H1 (cell line): Measurements from ENCODE around the gene FAM120C. TPM values are rescaled to one million over a fixed set of nuclear protein-coding genes. Genes with fewer than 3 reads are reported as not detected.

Experiments
- CTCF ChIA-PET: fragments of 300-600 bp; sonication (Branson Sonifier 250); formaldehyde crosslinking; loops from one replicate; lab custom pipeline; 2021; ENCODE audit not compliant: partially characterized antibody; lab: Charles Lee
- POLR2A ChIA-PET: fragments of 300-600 bp; sonication (Branson Sonifier 250); formaldehyde crosslinking; loops from one replicate; lab custom pipeline; 2021; ENCODE audit warnings: inconsistent platforms; ENCODE audit not compliant: partially characterized antibody; lab: Charles Lee
- DNase-seq, 2 experiments: peaks; one replicate each; pipeline versions ENCODE4 v3.0.0 to v3.0.0-alpha.2; 2010 to 2022; ENCODE audit warnings: low spot score in 2 of 2, low read depth in 1 of 2, mixed read lengths in 1 of 2
- FAIRE-seq: peaks from 2 replicates; lab custom pipeline; 2011; peaks lifted over from hg19 to GRCh38; lab: Jason Lieb, UNC
- H2AFZ ChIP-seq: 2 replicates; pipeline ENCODE4 v1.8.1; 2012; ENCODE audit warnings: low read length, inconsistent platforms
- H2AK5ac ChIP-seq: 2 replicates; pipeline ENCODE4 v1.6.1; 2013; ENCODE audit warnings: low read depth, low read length
- H2BK120ac ChIP-seq: replicated peaks from 2 replicates; pipeline ENCODE3; 2013; ENCODE audit warnings: low read depth, low read length, inconsistent platforms
- H2BK12ac ChIP-seq: 2 replicates; pipeline ENCODE4 v1.6.1; 2013; ENCODE audit warnings: low read depth, low read length
- H2BK15ac ChIP-seq: 2 replicates; pipeline ENCODE4 v1.6.1; 2013; ENCODE audit warnings: low read length
- H2BK20ac ChIP-seq: 2 replicates; pipeline ENCODE4 v1.6.1; 2013; ENCODE audit warnings: low read length
- H2BK5ac ChIP-seq: 2 replicates; pipeline ENCODE4 v1.6.1; 2013; ENCODE audit warnings: low read depth, low read length
- H3K14ac ChIP-seq: 2 replicates; pipeline ENCODE4 v1.6.1; 2013; ENCODE audit warnings: inconsistent platforms; ENCODE audit not compliant: insufficient read length
- H3K18ac ChIP-seq: 2 replicates; pipeline ENCODE4 v1.6.1; 2013; ENCODE audit warnings: low read length; ENCODE audit errors: extremely low read depth
- H3K23ac ChIP-seq: 2 replicates; pipeline ENCODE4 v1.6.1; 2013; ENCODE audit warnings: inconsistent platforms; ENCODE audit not compliant: insufficient read length
- H3K23me2 ChIP-seq: 2 replicates; pipeline ENCODE4 v1.6.1; 2013; ENCODE audit warnings: low read depth, low read length
- H3K27ac ChIP-seq: 2 replicates; pipeline ENCODE4 v1.6.1; 2011; ENCODE audit warnings: low read depth, low read length, inconsistent platforms
- H3K27me3 ChIP-seq, 4 experiments: replicated peaks in 1 of 4; 1 replicate in 1 of 4; 2 replicates in 3 of 4; pipeline versions ENCODE4 v1.6.1 to v1.8.1; 2011 to 2013; ENCODE audit warnings: low read length in 3 of 4, mild to moderate bottlenecking in 3 of 4, inconsistent platforms in 2 of 4, mixed read lengths in 2 of 4, moderate library complexity in 1 of 4; ENCODE audit not compliant: control insufficient read depth in 3 of 4, insufficient read depth in 3 of 4; ENCODE audit errors: extremely low read depth in 1 of 4
- H3K36me3 ChIP-seq, 4 experiments: 2 replicates each; pipeline versions ENCODE4 v1.6.1 to v1.8.1; 2011 to 2013; ENCODE audit warnings: mild to moderate bottlenecking in 4 of 4, low read length in 3 of 4, moderate library complexity in 2 of 4, control low read depth in 1 of 4, inconsistent platforms in 1 of 4; ENCODE audit not compliant: insufficient read depth in 4 of 4, control insufficient read depth in 2 of 4
- H3K4ac ChIP-seq: replicated peaks from 2 replicates; pipeline ENCODE3; 2013; ENCODE audit warnings: low read length, low read depth, mixed read lengths, inconsistent platforms; ENCODE audit not compliant: insufficient read length
- H3K4me1 ChIP-seq, 4 experiments: replicated peaks in 1 of 4; 1 replicate in 1 of 4; 2 replicates in 3 of 4; pipeline versions ENCODE4 v1.6.1 to v1.8.1; 2011 to 2013; ENCODE audit warnings: low read length in 3 of 4, inconsistent platforms in 2 of 4, mixed read lengths in 1 of 4; ENCODE audit not compliant: insufficient read depth in 4 of 4, control insufficient read depth in 3 of 4
- H3K4me2 ChIP-seq, 2 experiments: 2 replicates each; pipeline versions ENCODE4 v1.6.1 to v1.8.1; 2011 to 2013; ENCODE audit warnings: low read depth in 2 of 2, low read length in 2 of 2, control low read depth in 1 of 2, inconsistent platforms in 1 of 2, mild to moderate bottlenecking in 1 of 2; ENCODE audit not compliant: insufficient read depth in 1 of 2
- H3K4me3 ChIP-seq, 4 experiments: fragments of 200-600, 300-600 bp in 1 of 4; sonication (generic), shearing (Covaris generic), sonication (Bioruptor Twin) in 1 of 4; 2 replicates each; pipeline versions ENCODE4 v1.5.1 to v1.8.1; 2011 to 2016; ENCODE audit warnings: low read length in 4 of 4, low read depth in 3 of 4, control low read depth in 2 of 4, inconsistent platforms in 2 of 4, mild to moderate bottlenecking in 2 of 4, mixed read lengths in 1 of 4, moderate library complexity in 1 of 4; ENCODE audit not compliant: insufficient read depth in 2 of 4; ENCODE audit errors: extremely low read depth in 1 of 4
- H3K56ac ChIP-seq: replicated peaks from 2 replicates; pipeline ENCODE3; 2013; ENCODE audit warnings: low read depth, mild to moderate bottlenecking, mixed read lengths, low read length, inconsistent platforms; ENCODE audit not compliant: insufficient read length
- H3K79me1 ChIP-seq: 2 replicates; pipeline ENCODE4 v1.6.1; 2013; ENCODE audit warnings: low read depth, low read length, control low read depth
- H3K79me2 ChIP-seq, 2 experiments: 2 replicates each; pipeline versions ENCODE4 v1.6.1 to v1.8.1; 2012 to 2013; ENCODE audit warnings: low read length in 2 of 2, mild to moderate bottlenecking in 2 of 2, inconsistent platforms in 1 of 2; ENCODE audit not compliant: insufficient read depth in 2 of 2, control insufficient read depth in 1 of 2
- H3K9ac ChIP-seq, 4 experiments: replicated peaks in 1 of 4; 1 replicate in 1 of 4; 2 replicates in 3 of 4; pipeline versions ENCODE4 v1.6.1 to v1.8.1; 2011 to 2013; ENCODE audit warnings: low read depth in 3 of 4, low read length in 3 of 4, control low read depth in 2 of 4, mild to moderate bottlenecking in 2 of 4, moderate library complexity in 2 of 4, inconsistent platforms in 1 of 4; ENCODE audit errors: extremely low read depth in 1 of 4
- H3K9me3 ChIP-seq, 2 experiments: 2 replicates each; pipeline versions ENCODE4 v1.6.1 to v1.8.1; 2012 to 2013; ENCODE audit warnings: mild to moderate bottlenecking in 2 of 2, moderate library complexity in 2 of 2, control low read depth in 1 of 2, inconsistent platforms in 1 of 2, low read depth in 1 of 2, low read length in 1 of 2, mixed read lengths in 1 of 2; ENCODE audit not compliant: insufficient read depth in 2 of 2
- H4K20me1 ChIP-seq, 2 experiments: replicated peaks in 1 of 2; 2 replicates each; pipeline versions ENCODE3 to v1.8.1; 2011 to 2013; ENCODE audit warnings: inconsistent platforms in 2 of 2, low read length in 2 of 2, mild to moderate bottlenecking in 1 of 2; ENCODE audit not compliant: insufficient read depth in 2 of 2, control insufficient read depth in 1 of 2
- H4K5ac ChIP-seq: 2 replicates; pipeline ENCODE4 v1.6.1; 2013; ENCODE audit warnings: low read length, low read depth, mixed read lengths, inconsistent platforms; ENCODE audit not compliant: insufficient read length
- H4K8ac ChIP-seq: 2 replicates; pipeline ENCODE4 v1.8.0; 2013; ENCODE audit warnings: mild to moderate bottlenecking, moderate library complexity, low read length, inconsistent platforms; ENCODE audit not compliant: insufficient read depth; ENCODE audit errors: extremely low read depth
- H4K91ac ChIP-seq: replicated peaks from 2 replicates; pipeline ENCODE3; 2013; ENCODE audit warnings: low read length, mixed read lengths, inconsistent platforms; ENCODE audit not compliant: insufficient read length
- CBX5 ChIP-seq: fragments of 300-800, 300-1000 bp; sonication (generic); IDR thresholded peaks from 2 replicates; pipeline ENCODE4 v1.7.1; 2016; ENCODE audit warnings: antibody characterized with exemption, low read length, low read depth
- CHD2 ChIP-seq: IDR thresholded peaks from 2 replicates; pipeline ENCODE4 v1.6.1; 2012; ENCODE audit warnings: low read length, improper control_type of control experiment
- EP300 ChIP-seq, 2 experiments: IDR thresholded peaks; 1 replicate in 1 of 2; 2 replicates in 1 of 2; pipeline ENCODE4 v1.6.1; 2011 to 2012; ENCODE audit warnings: low read depth in 2 of 2, low read length in 2 of 2, mild to moderate bottlenecking in 2 of 2, borderline replicate concordance in 1 of 2, inconsistent platforms in 1 of 2, moderate library complexity in 1 of 2
- GABPA ChIP-seq: IDR thresholded peaks from 2 replicates; pipeline ENCODE4 v1.6.1; 2011; ENCODE audit warnings: mild to moderate bottlenecking, low read length, moderate library complexity, borderline replicate concordance; ENCODE audit not compliant: insufficient read depth
- KDM1A ChIP-seq: fragments of 200-600, 300-600 bp; sonication (generic); IDR thresholded peaks from 2 replicates; pipeline ENCODE4 v1.7.1; 2016; ENCODE audit warnings: mild to moderate bottlenecking, low read length, borderline replicate concordance
- MAFK ChIP-seq: IDR thresholded peaks from 2 replicates; pipeline ENCODE4 v1.6.1; 2012; ENCODE audit warnings: low read depth, mild to moderate bottlenecking, improper control_type of control experiment, low read length
- RXRA ChIP-seq: IDR thresholded peaks from 2 replicates; pipeline ENCODE4 v1.6.1; 2011; ENCODE audit warnings: low read depth, mild to moderate bottlenecking, low read length, moderate library complexity; ENCODE audit not compliant: insufficient read depth
- SP1 ChIP-seq: IDR thresholded peaks from 2 replicates; pipeline ENCODE4 v1.6.1; 2011; ENCODE audit warnings: low read depth, low read length
- SRF ChIP-seq: IDR thresholded peaks from 2 replicates; pipeline ENCODE4 v1.6.1; 2011; ENCODE audit warnings: mild to moderate bottlenecking, low read depth, low read length, moderate library complexity
- SUZ12 ChIP-seq: fragments of 200-600 bp; sonication (generic); IDR thresholded peaks from 2 replicates; pipeline ENCODE4 v1.6.1; 2012; ENCODE audit warnings: mild to moderate bottlenecking, inconsistent platforms, low read length, moderate library complexity, mixed read lengths
- TAF1 ChIP-seq: IDR thresholded peaks from 2 replicates; pipeline ENCODE4 v1.6.1; 2011; ENCODE audit warnings: mild to moderate bottlenecking, low read depth, low read length
- TAF7 ChIP-seq: optimal IDR thresholded peaks from 2 replicates; pipeline ENCODE3; 2011; ENCODE audit warnings: low read depth, mild to moderate bottlenecking, inconsistent platforms, low read length, moderate library complexity, borderline replicate concordance
- TBP ChIP-seq: IDR thresholded peaks from 2 replicates; pipeline ENCODE4 v1.6.1; 2011; ENCODE audit warnings: low read depth, low read length, improper control_type of control experiment
- YY1 ChIP-seq: IDR thresholded peaks from 2 replicates; pipeline ENCODE4 v1.6.1; 2011; ENCODE audit warnings: low read depth, mild to moderate bottlenecking, low read length
- ZNF274 ChIP-seq: IDR thresholded peaks from 2 replicates; pipeline ENCODE4 v1.7.0; 2012; ENCODE audit warnings: low read length, borderline replicate concordance; ENCODE audit errors: extremely low read depth
- polyA plus RNA-seq, 7 experiments: library from polyadenylated mRNA; depleted of rRNA in 3 of 7; stranded (reverse) in 5 of 7; unstranded in 2 of 7; fragments of >200 nt in 5 of 7; fragments of 200-250 nt in 2 of 7; gene quantifications; 1 replicate in 5 of 7; 2 replicates in 1 of 7; 4 replicates in 1 of 7; pipeline versions ENCODE4 v1.2.1 to v1.2.3, GENCODE V29; 2011 to 2013; ENCODE audit warnings: missing spikeins in 2 of 7, mixed read lengths in 2 of 7
- total RNA-seq: library from RNA; stranded (reverse); fragmentation: NEBNext Ultra II Directional; extraction: Animal tissue kit (Norgen Biotek cat#: 25700); gene quantifications from 2 replicates; pipeline ENCODE4 v1.2.1, GENCODE V29; 2021

The FAM120C gene
- total and polyA plus RNA-seq, 2 of the 8 experiments (the other 6 are each of a cell fraction or from before 2014, with no cell fraction given), result 4.4 to 8.1 TPM

GRCh38 chrX:54157561-54157960 lies 25.5 kb downstream of the FAM120C start:
- no peak overlapping the region for H3K27ac ChIP-seq
- no peak for FAIRE-seq
- no peak overlapping the region for H3K56ac ChIP-seq
- H3K36me3 ChIP-seq, result no peaks in the 10 kb centered on the region
- no peak overlapping the region for H4K5ac ChIP-seq
- no peaks in the 10 kb centered on the region for H3K27me3 ChIP-seq
- no peak overlapping the region for H2BK120ac ChIP-seq
- no peak overlapping the region for H2BK15ac ChIP-seq
- ChIA-PET CTCF (no interaction called here), POLR2A (no interaction called here)
- no peak overlapping the region for H2AK5ac ChIP-seq
- no peak overlapping the region for H3K18ac ChIP-seq
- H4K20me1 ChIP-seq, result no peaks in the 10 kb centered on the region
- no peak overlapping the region for H2BK20ac ChIP-seq
- H3K23me2 ChIP-seq, result no peaks in the 10 kb centered on the region
- no peak overlapping the region for H2AFZ ChIP-seq
- DNase-seq, result no peak
- no peak overlapping the region for H3K23ac ChIP-seq
- no peak for TF ChIP-seq EP300 (IDR thresholded peaks at IDR 0.05; ENCODE audit: borderline replicate concordance in 1 of 2, low read depth in 2 of 2, low read length in 2 of 2)
- no peak for TF ChIP-seq MAFK
- TF ChIP-seq CBX5, result no peak
- no peak for TF ChIP-seq RXRA
- no peak for TF ChIP-seq YY1
- TF ChIP-seq TAF7, result no peak
- TF ChIP-seq TAF1, result no peak
- no peak for TF ChIP-seq KDM1A
- TF ChIP-seq CHD2, result no peak
- TF ChIP-seq SP1, result no peak
- no peak for TF ChIP-seq TBP
- TF ChIP-seq SUZ12, result no peak
- TF ChIP-seq ZNF274, result no peak
- TF ChIP-seq SRF, result no peak
- TF ChIP-seq GABPA, result no peak
- H3K4ac ChIP-seq, result no peak overlapping the region
- no peak overlapping the region for H3K4me2 ChIP-seq
- no peaks in the 10 kb centered on the region for H3K79me2 ChIP-seq
- no peak overlapping the region for H2BK12ac ChIP-seq
- no peaks in the 10 kb centered on the region for H3K9me3 ChIP-seq
- H3K4me1 ChIP-seq, result no peaks in the 10 kb centered on the region
- no peaks in the 10 kb centered on the region for H3K79me1 ChIP-seq
- no peak overlapping the region for H3K4me3 ChIP-seq
- no peak overlapping the region for H2BK5ac ChIP-seq
- H3K9ac ChIP-seq, result no peak overlapping the region
- H4K8ac ChIP-seq, result no peak overlapping the region
- no peak overlapping the region for H3K14ac ChIP-seq
- no peak overlapping the region for H4K91ac ChIP-seq
